Prostate gland (tissue), 2 donors: Measurements from ENCODE around the gene VSIG8.

Experiments
- CTCF ChIP-seq, 4 experiments: fragments of 200-600 bp in 2 of 4; fragments of 450-650 bp in 2 of 4; sonication (generic) in 2 of 4; IDR thresholded peaks; 1 replicate in 3 of 4; 2 replicates in 1 of 4; pipeline ENCODE4 v1.5.1; 2016 to 2019; ENCODE audit warnings: antibody characterized with exemption in 4 of 4, mild to moderate bottlenecking in 2 of 4, moderate library complexity in 2 of 4
- POLR2A ChIP-seq: fragments of 450-650 bp; IDR thresholded peaks from one replicate; pipeline ENCODE4 v1.6.1; 2016; ENCODE audit warnings: antibody characterized with exemption, mild to moderate bottlenecking
- POLR2AphosphoS5 ChIP-seq: sonication (generic); formaldehyde crosslinking; IDR thresholded peaks from one replicate; pipeline ENCODE4 v1.6.1; 2017; ENCODE audit warnings: antibody characterized with exemption

DNA sequence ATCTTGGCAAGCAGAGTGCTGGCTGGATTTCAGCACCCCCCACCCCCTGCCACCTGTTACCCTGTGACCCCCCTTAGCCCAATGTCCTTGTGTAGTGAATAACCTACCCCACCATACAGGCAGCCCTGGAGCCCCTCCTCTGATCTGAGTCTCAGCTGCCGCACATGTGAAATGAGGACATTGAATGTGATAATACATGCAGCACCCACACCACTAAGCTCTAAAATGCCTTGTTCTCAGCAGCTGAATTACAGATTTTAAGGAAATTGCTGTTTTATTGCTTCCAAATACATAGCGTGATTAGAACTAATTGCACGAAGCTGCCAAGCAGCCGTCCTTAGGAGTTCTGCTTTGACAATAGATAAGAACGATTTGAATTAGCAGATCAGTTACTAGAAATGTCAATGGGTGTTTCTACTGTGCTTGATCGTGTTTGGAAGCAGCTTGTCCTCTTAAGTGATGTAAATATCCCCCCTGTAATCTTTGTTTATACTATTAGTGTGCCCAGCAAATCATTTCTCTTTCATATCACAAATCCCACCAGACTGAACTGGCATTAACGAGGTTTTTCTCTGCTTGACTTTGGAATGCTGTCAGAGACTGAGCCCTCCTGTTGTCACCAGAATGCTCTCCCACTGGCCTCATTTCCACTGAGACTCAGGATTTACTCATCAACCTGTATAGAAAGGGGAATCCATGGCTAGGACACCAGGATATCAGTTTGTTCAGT lies 30.9 kb downstream of the VSIG8 start:
- TF ChIP-seq POLR2A (no peak), CTCF (IDR thresholded peaks at IDR 0.05) (no peak), POLR2AphosphoS5 (no peak)
